Glutamatergic neuron (in vitro differentiated cells): ENCODE data around the gene LRRC46. TPM values are rescaled to one million over a fixed set of nuclear protein-coding genes. Genes with fewer than 3 reads are reported as not detected.

ENCODE experiments used
- DNase-seq: peaks from one replicate; pipeline ENCODE4 v3.0.0; 2022
- H3K27ac Mint-ChIP-seq: one replicate; pipeline ENCODE4 v1.8.0; 2020; ENCODE audit warnings: mild to moderate bottlenecking, mixed read lengths, inconsistent platforms; ENCODE audit not compliant: unreplicated experiment
- H3K27me3 Mint-ChIP-seq: one replicate; pipeline ENCODE4 v1.8.0; 2020; ENCODE audit warnings: mild to moderate bottlenecking, moderate library complexity, mixed read lengths, inconsistent platforms; ENCODE audit not compliant: unreplicated experiment
- H3K36me3 Mint-ChIP-seq: one replicate; pipeline ENCODE4 v1.8.0; 2020; ENCODE audit warnings: mild to moderate bottlenecking, mixed read lengths, inconsistent platforms; ENCODE audit not compliant: unreplicated experiment
- H3K4me1 Mint-ChIP-seq: one replicate; pipeline ENCODE4 v1.8.0; 2020; ENCODE audit warnings: mild to moderate bottlenecking, low read depth, mixed read lengths, inconsistent platforms; ENCODE audit not compliant: unreplicated experiment
- H3K4me3 Mint-ChIP-seq: one replicate; pipeline ENCODE4 v1.8.0; 2020; ENCODE audit warnings: mild to moderate bottlenecking, mixed read lengths, inconsistent platforms; ENCODE audit not compliant: unreplicated experiment
- H3K9me3 Mint-ChIP-seq: one replicate; pipeline ENCODE4 v1.8.0; 2020; ENCODE audit warnings: mild to moderate bottlenecking, moderate library complexity, mixed read lengths, inconsistent platforms; ENCODE audit not compliant: unreplicated experiment
- CTCF ChIP-seq: fragments of 200-600 bp; sonication (generic); IDR thresholded peaks from one replicate; pipeline ENCODE4 v1.5.0; 2021; ENCODE audit not compliant: partially characterized antibody, unreplicated experiment
- total RNA-seq: library from RNA; stranded (reverse); fragmentation: NEBNext Ultra II Directional; extraction: Animal tissue kit (Norgen Biotek cat#: 25700); gene quantifications from one replicate; pipeline ENCODE4 v1.2.1, GENCODE V29; 2021; ENCODE audit not compliant: unreplicated experiment

LRRC46 gene
- total RNA-seq, 1 donor from 2014 or later: 1.3 TPM

- peaks cover 18% of the 10 kb centered on the region for H3K27me3 Mint-ChIP-seq
Measured at GRCh38 chr17:47848198-47848513, 16.7 kb downstream of the LRRC46 start.

DNA sequence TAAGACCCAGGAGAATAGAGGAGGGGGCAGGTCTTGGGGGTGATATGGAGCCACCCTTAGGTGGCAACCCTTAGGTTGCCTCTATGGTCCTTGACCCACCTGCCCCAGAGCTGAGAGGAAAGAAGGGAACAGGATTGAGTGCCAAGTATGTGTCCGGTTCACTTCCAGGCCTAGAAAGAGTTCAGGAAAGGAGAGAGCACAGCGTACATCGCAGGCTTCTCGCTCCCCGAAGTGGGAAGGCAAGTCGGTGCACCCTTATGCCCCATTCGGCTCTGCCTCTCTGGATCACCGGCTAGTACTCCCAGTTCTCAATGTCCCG, 18.9 kb downstream of the LRRC46 start:
- no peak overlapping the region for H3K27ac Mint-ChIP-seq
- no peak for TF ChIP-seq CTCF
- H3K4me3 Mint-ChIP-seq: peak overlapping the region; percentile 74
- no peak for DNase-seq
- no peaks in the 10 kb centered on the region for H3K9me3 Mint-ChIP-seq
- no peaks in the 10 kb centered on the region for H3K36me3 Mint-ChIP-seq
- H3K27me3 Mint-ChIP-seq: peaks cover 28% of the 10 kb centered on the region
- peaks cover 17% of the 10 kb centered on the region for H3K4me1 Mint-ChIP-seq

More at GRCh38 chr17:47848198-47848513, 16.7 kb downstream of the LRRC46 start:
- no peaks in the 10 kb centered on the region for H3K9me3 Mint-ChIP-seq
- DNase-seq: no peak
- no peak overlapping the region for H3K4me3 Mint-ChIP-seq
- no peak for TF ChIP-seq CTCF
- no peaks in the 10 kb centered on the region for H3K36me3 Mint-ChIP-seq
- peaks cover 11% of the 10 kb centered on the region for H3K4me1 Mint-ChIP-seq
- no peak overlapping the region for H3K27ac Mint-ChIP-seq

GRCh38 chr17:47850692-47851573, 19.5 kb downstream of the LRRC46 start, which contains the start of gene SP6:
Gene SP6, minus strand, starts transcription at chr17:47851163. Its CDS starts 2,734 bp downstream, at chr17:47848429.
- peak; percentile 81 for DNase-seq
- Mint-ChIP-seq H3K9me3 (peaks cover 2% of the 10 kb centered on the region), H3K27me3 (peaks cover 27% of the 10 kb centered on the region), H3K36me3 (no peaks in the 10 kb centered on the region), H3K27ac (no peak within 1 kb of the TSS), H3K4me1 (peaks cover 17% of the 10 kb centered on the region), H3K4me3 (peak within 1 kb of the TSS; percentile 74)
- TF ChIP-seq CTCF: no peak

DNA sequence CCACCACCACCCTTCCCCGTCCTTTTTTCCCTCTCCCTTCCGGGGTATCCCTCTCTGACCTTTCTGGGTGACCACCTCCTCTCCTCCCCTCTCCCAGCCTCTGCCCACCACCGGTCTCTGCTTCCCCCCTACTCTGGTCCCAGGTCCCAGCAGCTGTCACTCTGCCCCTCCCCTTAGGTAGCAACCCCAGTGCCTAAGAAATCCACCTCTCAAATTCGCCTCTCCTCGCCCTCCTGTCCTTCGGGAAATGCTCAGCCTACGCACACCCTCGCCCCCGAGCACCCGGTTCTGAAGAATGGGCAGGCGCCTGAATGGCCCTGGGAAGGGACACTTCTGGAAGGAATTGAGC, 20.3 kb downstream of the LRRC46 start:
- Mint-ChIP-seq H3K27ac (no peak overlapping the region), H3K9me3 (peaks cover 2% of the 10 kb centered on the region), H3K27me3 (peaks cover 23% of the 10 kb centered on the region), H3K36me3 (no peaks in the 10 kb centered on the region), H3K4me1 (peaks cover 17% of the 10 kb centered on the region), H3K4me3 (peak overlapping the region; percentile 40)
- no peak for TF ChIP-seq CTCF
- no peak for DNase-seq
